Thoracic aorta (tissue), 2 donors: ENCODE results near the gene TTC22. TPM values are rescaled to one million over a fixed set of nuclear protein-coding genes. Genes with fewer than 3 reads are reported as not detected.

Experiments
- ATAC-seq: fragments of 150-250 bp; one replicate; pipeline ENCODE4 v1.8.0; 2017; ENCODE audit warnings: low read depth; ENCODE audit not compliant: insufficient number of reproducible peaks, low FRiP score
- DNase-seq: peaks from one replicate; pipeline ENCODE4 v3.0.0-alpha.2; 2020; ENCODE audit warnings: low spot score
- H3K27ac ChIP-seq, 2 donors: fragments of 200-600 bp; sonication (generic); 1 replicate in 1 of 2; 2 replicates in 1 of 2; pipeline ENCODE4 v1.5.1; 2016; ENCODE audit warnings: mild to moderate bottlenecking in 2 of 2, moderate library complexity in 2 of 2
- H3K27me3 ChIP-seq: fragments of 200-600 bp; sonication (generic); replicated peaks from 2 replicates; pipeline ENCODE4 v1.6.0; 2016; ENCODE audit warnings: mild to moderate bottlenecking; ENCODE audit not compliant: insufficient read depth
- H3K36me3 ChIP-seq: fragments of 200-600 bp; sonication (generic); one replicate; pipeline ENCODE4 v1.5.1; 2016
- H3K4me1 ChIP-seq, 2 donors: fragments of 200-600 bp; sonication (generic); 1 replicate in 1 of 2; 2 replicates in 1 of 2; pipeline versions ENCODE4 v1.5.1 to v1.6.0; 2016; ENCODE audit warnings: low read depth in 2 of 2, mild to moderate bottlenecking in 1 of 2; ENCODE audit not compliant: control insufficient read depth in 1 of 2
- H3K4me3 ChIP-seq: fragments of 200-600 bp; sonication (generic); 2 replicates; pipeline ENCODE4 v1.5.1; 2016; ENCODE audit warnings: mild to moderate bottlenecking
- H3K9me3 ChIP-seq: fragments of 200-600 bp; sonication (generic); 2 replicates; pipeline ENCODE4 v1.5.1; 2016
- CTCF ChIP-seq: fragments of 200-600 bp; sonication (generic); IDR thresholded peaks from one replicate; pipeline ENCODE4 v1.5.1; 2019; ENCODE audit warnings: antibody characterized with exemption
- total RNA-seq, 2 donors: library from RNA; depleted of rRNA; stranded (reverse); fragments of >200 nt; gene quantifications; one replicate each; pipeline versions ENCODE4 v1.1.0 to v1.2.3, GENCODE V29; 2016

The TTC22 gene
- total RNA-seq, 2 donors from 2014 or later = 0.63 TPM; not detected in 1

- Histone ChIP-seq H3K36me3 (no peaks in the 10 kb centered on the region), H3K27me3 (no peaks in the 10 kb centered on the region), H3K27ac (no peak overlapping the region), H3K9me3 (no peaks in the 10 kb centered on the region), H3K4me1 (no peaks in the 10 kb centered on the region), H3K4me3 (no peak overlapping the region)
- no peak for DNase-seq
- no peak for TF ChIP-seq CTCF
- no peak for ATAC-seq
Measured at GRCh38 chr1:54837002-54837853, 36.1 kb upstream of the TTC22 start.

GRCh38 chr1:54836594-54836993 is 35.5 kb upstream of the TTC22 start:
- ATAC-seq (no peak), DNase-seq (no peak)
- no peak overlapping the region for H3K27ac ChIP-seq
- no peaks in the 10 kb centered on the region for H3K27me3 ChIP-seq
- no peak for TF ChIP-seq CTCF
- no peaks in the 10 kb centered on the region for H3K4me1 ChIP-seq
- no peak overlapping the region for H3K4me3 ChIP-seq
- no peaks in the 10 kb centered on the region for H3K36me3 ChIP-seq
- H3K9me3 ChIP-seq = no peaks in the 10 kb centered on the region

GRCh38 chr1:54835970-54836369 is 34.8 kb upstream of the TTC22 start:
- no peaks in the 10 kb centered on the region for H3K27me3 ChIP-seq
- no peaks in the 10 kb centered on the region for H3K36me3 ChIP-seq
- H3K27ac ChIP-seq = no peak overlapping the region
- no peak for TF ChIP-seq CTCF
- DNase-seq = no peak
- ATAC-seq = no peak
- H3K9me3 ChIP-seq = no peaks in the 10 kb centered on the region
- no peak overlapping the region for H3K4me3 ChIP-seq
- no peaks in the 10 kb centered on the region for H3K4me1 ChIP-seq

GRCh38 chr1:54835131-54835898 is 34.2 kb upstream of the TTC22 start:
- H3K9me3 ChIP-seq = no peaks in the 10 kb centered on the region
- no peaks in the 10 kb centered on the region for H3K27me3 ChIP-seq
- TF ChIP-seq CTCF = no peak
- H3K4me3 ChIP-seq = no peak overlapping the region
- H3K27ac ChIP-seq = no peak overlapping the region
- DNase-seq = no peak
- H3K4me1 ChIP-seq = no peaks in the 10 kb centered on the region
- no peak for ATAC-seq
- no peaks in the 10 kb centered on the region for H3K36me3 ChIP-seq

- H3K27me3 ChIP-seq = no peaks in the 10 kb centered on the region
- ATAC-seq (no peak), DNase-seq (no peak)
- no peaks in the 10 kb centered on the region for H3K9me3 ChIP-seq
- no peak overlapping the region for H3K4me3 ChIP-seq
- H3K4me1 ChIP-seq = no peaks in the 10 kb centered on the region
- TF ChIP-seq CTCF = no peak
- H3K36me3 ChIP-seq = no peaks in the 10 kb centered on the region
- H3K27ac ChIP-seq = no peak overlapping the region
Measured at GRCh38 chr1:54834007-54834541, 33.0 kb upstream of the TTC22 start.
